CD14-positive monocyte (primary cell): ENCODE data around the gene RMND5A. TPM values are rescaled to one million over a fixed set of nuclear protein-coding genes. Genes with fewer than 3 reads are reported as not detected.
A peak's percentile ranks its signal among the peaks of the same experiment; 100 is the strongest.

Experiments used
- DNase-seq, 3 donors: peaks; one replicate each; pipeline ENCODE4 v3.0.0-alpha.2; 2011 to 2022
- H2AFZ ChIP-seq: 2 replicates; pipeline ENCODE4 v1.6.0; 2012; ENCODE audit warnings: mild to moderate bottlenecking, low read depth, low read length, inconsistent platforms; ENCODE audit not compliant: insufficient read depth, poor library complexity, severe bottlenecking
- H3K27ac ChIP-seq, 2 donors: 1 replicate in 1 of 2; 2 replicates in 1 of 2; pipeline ENCODE4 v1.5.1; 2012 to 2013; ENCODE audit warnings: low read length in 2 of 2, control low read depth in 1 of 2, inconsistent platforms in 1 of 2, low read depth in 1 of 2, mild to moderate bottlenecking in 1 of 2
- H3K27me3 ChIP-seq, 2 donors: one replicate each; pipeline versions ENCODE4 v1.6.0 to v1.6.1; 2011 to 2013; ENCODE audit warnings: low read length in 2 of 2; ENCODE audit not compliant: control insufficient read depth in 2 of 2, insufficient read depth in 2 of 2
- H3K36me3 ChIP-seq, 2 donors: replicated peaks in 1 of 2; 1 replicate in 1 of 2; 2 replicates in 1 of 2; pipeline versions ENCODE4 v1.5.1 to v1.6.1; 2012 to 2013; ENCODE audit warnings: low read length in 2 of 2, control low read depth in 1 of 2, inconsistent platforms in 1 of 2, mild to moderate bottlenecking in 1 of 2; ENCODE audit not compliant: insufficient read depth in 2 of 2, control insufficient read depth in 1 of 2
- H3K4me1 ChIP-seq, 2 donors: 1 replicate in 1 of 2; 2 replicates in 1 of 2; pipeline versions ENCODE4 v1.5.1 to v1.6.1; 2012 to 2013; ENCODE audit warnings: low read length in 2 of 2, control low read depth in 1 of 2, inconsistent platforms in 1 of 2, mild to moderate bottlenecking in 1 of 2, moderate library complexity in 1 of 2; ENCODE audit not compliant: insufficient read depth in 2 of 2, control insufficient read depth in 1 of 2
- H3K4me2 ChIP-seq: replicated peaks from 2 replicates; pipeline ENCODE3; 2012; ENCODE audit warnings: low read length, moderate library complexity, mild to moderate bottlenecking; ENCODE audit not compliant: poor library complexity, severe bottlenecking; ENCODE audit errors: extremely low read depth
- H3K4me3 ChIP-seq, 3 experiments: fragments of 200-600 bp in 1 of 3; sonication (generic) in 1 of 3; replicated peaks in 1 of 3; 1 replicate in 2 of 3; 2 replicates in 1 of 3; pipeline ENCODE4 v1.5.1; 2011 to 2013; ENCODE audit warnings: low read length in 3 of 3, mild to moderate bottlenecking in 3 of 3, control low read depth in 2 of 3, low read depth in 2 of 3, inconsistent platforms in 1 of 3, moderate library complexity in 1 of 3
- H3K79me2 ChIP-seq: 2 replicates; pipeline ENCODE4 v1.6.0; 2012; ENCODE audit warnings: mild to moderate bottlenecking, control low read depth, inconsistent platforms, low read length, moderate library complexity; ENCODE audit not compliant: insufficient read depth
- H3K9ac ChIP-seq: 2 replicates; pipeline ENCODE4 v1.6.0; 2017; ENCODE audit warnings: low read length, mild to moderate bottlenecking; ENCODE audit not compliant: insufficient read depth, poor library complexity, severe bottlenecking
- H3K9me3 ChIP-seq, 2 donors: replicated peaks in 1 of 2; 1 replicate in 1 of 2; 2 replicates in 1 of 2; pipeline versions ENCODE4 v1.5.1 to v1.6.1; 2012 to 2013; ENCODE audit warnings: low read length in 2 of 2, control low read depth in 1 of 2; ENCODE audit not compliant: control insufficient read depth in 1 of 2, insufficient read depth in 1 of 2
- H4K20me1 ChIP-seq: 2 replicates; pipeline ENCODE4 v1.6.0; 2012; ENCODE audit warnings: mild to moderate bottlenecking, low read length, control low read depth, moderate library complexity; ENCODE audit not compliant: insufficient read depth
- H3K27ac Mint-ChIP-seq, 7 donors: one replicate each; pipeline ENCODE4 v1.8.0; 2020; ENCODE audit warnings: mild to moderate bottlenecking in 7 of 7, mixed read lengths in 7 of 7, moderate library complexity in 6 of 7, inconsistent platforms in 2 of 7
- H3K27me3 Mint-ChIP-seq, 3 donors: one replicate each; pipeline ENCODE4 v1.8.0; 2021 to 2022; ENCODE audit warnings: low read depth in 3 of 3, mild to moderate bottlenecking in 3 of 3, mixed read lengths in 3 of 3, moderate library complexity in 3 of 3, inconsistent platforms in 1 of 3
- H3K36me3 Mint-ChIP-seq, 2 donors: one replicate each; pipeline ENCODE4 v1.8.0; 2020; ENCODE audit warnings: mixed read lengths in 2 of 2, inconsistent platforms in 1 of 2, mild to moderate bottlenecking in 1 of 2
- H3K4me1 Mint-ChIP-seq: one replicate; pipeline ENCODE4 v1.8.0; 2020; ENCODE audit warnings: mild to moderate bottlenecking, mixed read lengths
- H3K4me3 Mint-ChIP-seq, 2 donors: one replicate each; pipeline ENCODE4 v1.8.0; 2020; ENCODE audit warnings: mild to moderate bottlenecking in 2 of 2, mixed read lengths in 2 of 2, moderate library complexity in 1 of 2
- H3K9me3 Mint-ChIP-seq, 7 donors: one replicate each; pipeline ENCODE4 v1.8.0; 2020 to 2022; ENCODE audit warnings: mixed read lengths in 7 of 7, mild to moderate bottlenecking in 6 of 7, moderate library complexity in 6 of 7, inconsistent platforms in 2 of 7
- CTCF ChIP-seq: fragments of 200-600 bp; IDR thresholded peaks from one replicate; pipeline ENCODE4 v1.8.0; 2022; ENCODE audit warnings: antibody characterized with exemption, mild to moderate bottlenecking
- WGBS: methylation state at CpG from one replicate; pipeline ENCODE4 v1.1.5; 2013; ENCODE audit warnings: missing lambda C conversion rate; ENCODE audit not compliant: insufficient coverage; 5-methylcytosine and 5-hydroxymethylcytosine counted together
- intact Hi-C, 2 donors: fragments of 100-400 bp; cut with micrococcal nuclease; formaldehyde crosslinking; loops; one replicate each; pipeline versions ENCODE4 v1.15.0 to v1.15.1; 2023
- polyA plus RNA-seq, 3 donors: library from polyadenylated mRNA; depleted of rRNA in 1 of 3; unstranded in 2 of 3; stranded (reverse) in 1 of 3; fragments of 300-500 nt in 2 of 3; fragments of >200 nt in 1 of 3; fragmentation: Illumina TruSeq in 2 of 3; gene quantifications; 1 replicate in 2 of 3; 2 replicates in 1 of 3; pipeline ENCODE4 v1.2.3, GENCODE V29; 2012 to 2021

The RMND5A gene
- polyA plus RNA-seq, 3 donors, result 18.5 to 20.3 (median 18.9) TPM

- peaks cover 2 to 4% (median 2%) of the 10 kb centered on the region in 3 donors for H3K27me3 Mint-ChIP-seq
- no peaks in the 10 kb centered on the region for H3K79me2 ChIP-seq
- no peaks in the 10 kb centered on the region for H3K4me1 Mint-ChIP-seq
- no peak for DNase-seq
- intact Hi-C loops, result no loop called here
- H3K36me3 ChIP-seq, result no peaks in the 10 kb centered on the region
- no peak overlapping the region for H3K4me3 Mint-ChIP-seq
- H2AFZ ChIP-seq, result no peak overlapping the region
- no peaks in the 10 kb centered on the region for H3K4me1 ChIP-seq
- no peak overlapping the region for H3K9ac ChIP-seq
- H3K27ac Mint-ChIP-seq, result no peak overlapping the region
- no peak overlapping the region for H3K27ac ChIP-seq
- no peak overlapping the region for H3K4me3 ChIP-seq
- TF ChIP-seq CTCF, result no peak
- no peaks in the 10 kb centered on the region for H4K20me1 ChIP-seq
- no peaks in the 10 kb centered on the region for H3K27me3 ChIP-seq
- peaks cover 3 to 19% (median 12%) of the 10 kb centered on the region in 7 donors for H3K9me3 Mint-ChIP-seq
- 96% methylated on average over 13 of the region's 13 CpGs for WGBS
- no peaks in the 10 kb centered on the region for H3K36me3 Mint-ChIP-seq
- H3K4me2 ChIP-seq, result no peak overlapping the region
- peaks cover 5 to 13% of the 10 kb centered on the region in 2 donors for H3K9me3 ChIP-seq
These were observed 101.2 kb downstream of the RMND5A start for GRCh38 chr2:86821306-86821705.

GRCh38 chr2:86821842-86822241, 101.8 kb downstream of the RMND5A start:
- Histone ChIP-seq H3K9me3 (peaks cover 5 to 13% of the 10 kb centered on the region in 2 donors), H2AFZ (no peak overlapping the region), H3K27ac (no peak overlapping the region), H3K4me3 (no peak overlapping the region), H3K9ac (no peak overlapping the region), H3K4me1 (no peaks in the 10 kb centered on the region), H3K27me3 (no peaks in the 10 kb centered on the region), H3K4me2 (no peak overlapping the region), H3K36me3 (no peaks in the 10 kb centered on the region), H4K20me1 (no peaks in the 10 kb centered on the region), H3K79me2 (no peaks in the 10 kb centered on the region)
- H3K36me3 Mint-ChIP-seq, result no peaks in the 10 kb centered on the region
- no peaks in the 10 kb centered on the region for H3K4me1 Mint-ChIP-seq
- H3K4me3 Mint-ChIP-seq, result no peak overlapping the region
- no peak for DNase-seq
- WGBS, result 98% methylated on average over 6 of the region's 6 CpGs
- intact Hi-C loops, result no loop called here
- TF ChIP-seq CTCF, result no peak
- peak overlapping the region in 1 of 7 donors; percentile 38 for H3K27ac Mint-ChIP-seq
- H3K27me3 Mint-ChIP-seq, result peaks cover 2 to 3% (median 2%) of the 10 kb centered on the region in 3 donors
- H3K9me3 Mint-ChIP-seq, result peaks cover 3 to 19% (median 12%) of the 10 kb centered on the region in 7 donors
